GM21576 (cell line): ENCODE data around the gene IKZF4.
A peak's percentile ranks its signal among the peaks of the same experiment; 100 is the strongest.
"Not testable (repeated sequence)": the region's sequence is repeated elsewhere in the genome, so short reads cannot be mapped to it uniquely, and the experiment has no call there.

Experiments used
- ATAC-seq: cut with Tn5 transposase; IDR thresholded peaks from one replicate; pipeline ENCODE4 v1.9.1; 2021; ENCODE audit warnings: mild to moderate bottlenecking, moderate library complexity; ENCODE audit not compliant: unreplicated experiment

IKZF4 gene

DNA sequence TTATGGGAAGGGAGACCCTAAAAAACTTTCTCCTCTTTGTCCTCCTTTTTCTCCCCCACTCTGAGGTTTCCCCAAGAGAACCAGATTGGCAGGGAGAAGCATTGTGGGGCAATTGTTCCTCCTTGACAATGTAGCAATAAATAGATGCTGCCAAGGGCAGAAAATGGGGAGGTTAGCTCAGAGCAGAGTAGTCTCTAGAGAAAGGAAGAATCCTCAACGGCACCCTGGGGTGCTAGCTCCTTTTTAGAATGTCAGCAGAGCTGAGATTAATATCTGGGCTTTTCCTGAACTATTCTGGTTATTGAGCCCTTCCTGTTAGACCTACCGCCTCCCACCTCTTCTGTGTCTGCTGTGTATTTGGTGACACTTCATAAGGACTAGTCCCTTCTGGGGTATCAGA lies 16.3 kb downstream of the IKZF4 start:
- ATAC-seq: no peak

DNA sequence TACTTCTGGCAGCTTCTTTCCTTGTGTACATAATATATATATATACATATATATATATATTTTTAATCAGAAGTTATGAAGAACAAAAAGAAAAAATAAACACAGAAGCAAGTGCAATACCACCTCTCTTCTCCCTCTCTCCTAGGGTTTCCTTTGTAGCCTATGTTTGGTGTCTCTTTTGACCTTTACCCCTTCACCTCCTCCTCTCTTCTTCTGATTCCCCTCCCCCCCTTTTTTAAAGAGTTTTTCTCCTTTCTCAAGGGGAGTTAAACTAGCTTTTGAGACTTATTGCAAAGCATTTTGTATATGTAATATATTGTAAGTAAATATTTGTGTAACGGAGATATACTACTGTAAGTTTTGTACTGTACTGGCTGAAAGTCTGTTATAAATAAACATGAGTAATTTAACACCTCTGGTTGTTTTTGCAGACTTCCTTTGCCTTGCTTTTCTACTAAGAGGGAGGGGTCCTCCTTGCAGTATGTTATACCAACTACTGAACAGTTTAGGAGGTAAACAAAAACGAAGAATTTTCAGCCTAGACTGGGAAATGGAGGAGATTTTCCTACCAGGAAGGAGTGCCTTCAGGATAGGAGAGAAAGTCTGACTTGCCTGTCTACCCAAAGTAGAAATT lies 17.3 kb downstream of the IKZF4 start:
- no peak for ATAC-seq

DNA sequence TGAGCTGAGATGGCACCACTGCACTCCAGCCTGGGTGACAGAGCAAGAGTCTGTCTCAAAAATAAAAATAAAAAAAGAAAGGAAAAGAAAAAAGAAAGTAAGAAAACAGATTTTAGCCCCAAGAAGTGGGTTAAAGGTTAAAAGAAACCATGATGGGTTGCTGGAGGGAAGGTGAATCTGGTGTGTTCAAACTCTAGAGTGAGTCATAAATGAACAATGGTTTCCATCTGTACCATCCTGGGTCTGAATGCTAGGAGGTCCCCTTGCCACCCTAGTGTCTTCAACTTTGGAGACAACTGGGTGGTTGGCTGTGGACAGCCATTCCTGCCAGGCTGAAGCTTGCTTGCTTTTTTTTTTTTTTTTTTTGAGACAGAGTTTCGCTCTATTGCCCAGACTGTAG lies 19.3 kb downstream of the IKZF4 start:
- no peak for ATAC-seq

DNA sequence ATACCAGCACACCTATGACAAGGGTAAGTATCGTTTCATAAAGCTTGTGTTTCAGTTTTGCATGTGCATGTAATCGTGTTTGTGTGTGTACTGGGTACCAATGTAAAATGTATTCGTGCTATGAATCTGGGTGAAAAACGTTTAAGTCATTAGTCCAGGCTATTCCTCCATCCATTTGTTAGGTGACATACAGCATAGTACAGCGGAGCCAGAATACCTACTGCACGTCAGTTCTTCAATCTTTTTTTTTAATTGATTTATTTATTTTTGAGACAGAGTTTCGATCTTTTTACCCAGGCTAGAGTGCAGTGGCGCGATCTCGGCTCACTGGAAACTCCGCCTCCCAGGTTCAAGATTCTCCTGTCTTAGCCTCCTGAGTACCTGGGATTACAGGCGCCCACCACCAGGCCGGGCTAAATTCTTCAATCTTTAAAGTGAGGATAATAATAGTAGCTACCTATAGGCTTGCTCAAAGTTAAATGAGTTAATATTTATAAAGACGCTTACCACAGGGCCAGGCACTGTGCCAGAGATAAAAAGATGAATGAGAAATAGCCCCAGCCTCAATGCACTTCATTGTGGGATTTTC lies 20.2 kb downstream of the IKZF4 start:
- ATAC-seq: no peak

DNA sequence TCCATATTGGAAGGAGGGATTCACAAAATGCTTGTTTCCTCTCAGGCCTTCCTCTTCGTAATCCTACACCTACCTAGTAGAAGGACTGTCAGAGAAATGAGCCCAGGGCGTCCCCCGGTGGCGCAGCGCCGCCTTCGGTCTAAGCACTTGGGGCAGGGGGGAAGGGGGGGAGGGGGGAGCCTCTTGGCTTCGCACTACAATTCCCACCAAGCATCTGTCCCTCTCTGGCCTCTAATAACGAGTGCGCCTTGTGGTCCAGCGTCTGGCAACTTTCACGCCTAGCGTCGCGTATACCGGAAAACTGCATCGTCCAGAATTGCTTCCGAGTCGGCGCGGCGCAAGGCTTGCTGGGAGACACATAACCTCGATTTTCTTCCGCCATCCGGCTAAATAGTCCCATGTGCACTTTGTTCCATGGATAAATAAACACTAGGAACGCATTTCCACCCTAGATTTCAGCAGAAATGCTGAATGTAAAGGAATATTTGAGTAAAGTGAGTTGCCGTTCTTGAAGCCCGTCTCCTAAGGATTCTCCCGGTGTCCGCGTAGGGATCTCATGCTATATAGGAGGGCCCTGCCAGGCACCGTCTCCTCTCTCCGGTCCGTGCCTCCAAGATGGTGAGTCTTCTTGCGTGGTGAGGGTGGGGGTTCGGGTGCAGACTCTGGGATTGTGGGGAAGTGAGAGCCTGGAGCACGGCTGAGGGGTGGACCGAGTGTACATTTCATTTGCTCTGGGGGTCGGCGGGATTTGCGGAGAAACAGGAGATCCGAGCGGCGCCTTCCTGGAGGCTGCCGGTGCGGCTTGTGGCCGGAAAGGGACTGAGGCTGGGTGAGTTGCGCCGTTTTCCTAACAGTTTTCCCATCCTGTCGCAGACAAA lies 20.9 kb downstream of the IKZF4 start, which contains the start of gene RPS26:
TSS of gene RPS26 (plus strand) at position 367 of the 878 bp plus-strand sequence. CDS start at position 616, 249 bp downstream.
- ATAC-seq: peak; percentile 92

DNA sequence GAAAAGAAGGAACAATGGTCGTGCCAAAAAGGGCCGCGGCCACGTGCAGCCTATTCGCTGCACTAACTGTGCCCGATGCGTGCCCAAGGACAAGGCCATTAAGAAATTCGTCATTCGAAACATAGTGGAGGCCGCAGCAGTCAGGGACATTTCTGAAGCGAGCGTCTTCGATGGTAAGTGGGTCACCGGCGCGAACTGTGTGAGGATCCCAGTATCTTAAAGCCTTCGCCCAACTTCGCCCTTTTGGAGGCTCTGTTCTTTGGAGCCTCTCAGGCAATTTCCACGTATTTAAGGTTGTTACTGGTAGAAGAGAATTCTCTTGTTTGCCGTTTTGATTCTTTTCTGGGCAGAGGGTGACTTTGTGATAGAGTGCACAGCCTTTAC lies 21.6 kb downstream of the IKZF4 start:
- ATAC-seq: not testable (repeated sequence)

DNA sequence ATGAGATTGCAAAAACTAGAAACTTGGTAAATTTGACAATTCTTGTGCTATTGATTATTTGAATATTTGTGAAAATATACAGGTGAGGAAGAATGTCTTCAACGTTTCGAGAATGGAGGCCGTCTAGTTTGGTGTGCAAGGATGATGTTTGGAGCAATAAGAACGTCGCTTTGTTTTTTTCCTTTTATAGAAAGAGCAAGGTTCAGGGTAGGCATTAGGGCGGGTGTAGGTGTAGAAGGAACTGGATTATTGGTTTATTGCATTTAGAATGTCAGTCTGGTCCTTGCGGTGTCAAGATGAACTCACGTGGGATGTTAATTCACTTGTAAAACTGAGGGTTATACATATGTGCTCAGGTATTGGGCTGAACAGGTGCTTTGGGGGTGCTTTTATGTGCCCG lies 22.0 kb downstream of the IKZF4 start:
- ATAC-seq: no peak

DNA sequence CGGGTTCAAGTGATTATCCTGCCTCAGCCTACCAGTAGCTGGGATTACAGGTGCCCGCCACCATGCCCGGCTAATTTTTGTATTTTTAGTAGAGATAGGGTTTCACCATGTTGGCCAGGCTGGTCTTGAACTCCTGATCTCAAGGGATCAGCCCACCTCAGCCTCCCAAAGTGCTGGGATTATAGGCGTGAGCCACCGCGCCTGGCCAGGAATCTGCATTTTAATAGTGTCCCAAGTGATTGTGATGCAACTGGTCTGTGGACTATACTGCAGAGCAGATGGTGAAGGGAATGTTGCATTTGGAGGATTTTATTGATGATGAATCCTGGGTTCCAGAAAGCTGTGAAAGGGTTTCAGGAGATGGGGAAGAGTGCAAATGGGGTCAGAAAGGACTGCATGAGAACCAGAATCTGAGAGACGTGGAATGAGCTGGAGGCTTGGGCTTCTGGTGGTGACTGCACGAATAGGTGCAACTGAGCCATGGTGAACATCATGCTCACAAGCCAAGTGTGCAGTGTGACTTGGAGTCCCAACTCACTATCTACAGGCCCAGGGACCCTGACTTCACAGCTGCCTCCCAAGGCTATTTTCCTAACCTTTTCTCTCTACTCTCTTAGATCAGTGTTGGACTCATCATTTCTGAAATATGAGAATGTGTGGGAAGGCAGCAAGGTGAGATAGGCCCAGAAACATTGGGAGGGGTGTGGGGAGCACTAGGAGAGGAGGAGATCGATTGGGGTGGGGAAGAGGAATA lies 25.4 kb downstream of the IKZF4 start:
- no peak for ATAC-seq

DNA sequence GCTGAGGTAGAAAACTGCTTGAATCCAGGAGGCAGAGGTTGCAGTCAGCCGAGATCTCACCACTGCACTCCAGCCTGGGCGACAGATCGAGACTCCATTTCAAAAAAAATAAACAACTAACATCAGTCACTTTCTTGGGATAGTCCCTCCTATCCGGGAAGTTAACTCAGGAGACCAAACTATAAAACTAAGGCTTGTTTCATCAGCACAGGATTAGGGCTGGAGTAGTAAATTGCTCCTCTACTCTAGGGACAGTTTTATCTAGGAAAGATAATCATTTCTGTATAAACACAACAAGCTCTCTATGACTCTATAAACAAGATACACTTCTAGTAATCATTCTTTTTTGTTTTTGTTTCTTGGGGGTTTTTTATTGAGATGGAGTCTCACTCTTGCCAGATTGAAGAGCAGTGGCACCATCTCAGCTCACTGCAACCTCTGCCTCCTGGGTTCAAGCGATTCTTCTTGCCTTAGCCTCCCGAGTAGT lies 32.6 kb downstream of the IKZF4 start:
- ATAC-seq: no peak

DNA sequence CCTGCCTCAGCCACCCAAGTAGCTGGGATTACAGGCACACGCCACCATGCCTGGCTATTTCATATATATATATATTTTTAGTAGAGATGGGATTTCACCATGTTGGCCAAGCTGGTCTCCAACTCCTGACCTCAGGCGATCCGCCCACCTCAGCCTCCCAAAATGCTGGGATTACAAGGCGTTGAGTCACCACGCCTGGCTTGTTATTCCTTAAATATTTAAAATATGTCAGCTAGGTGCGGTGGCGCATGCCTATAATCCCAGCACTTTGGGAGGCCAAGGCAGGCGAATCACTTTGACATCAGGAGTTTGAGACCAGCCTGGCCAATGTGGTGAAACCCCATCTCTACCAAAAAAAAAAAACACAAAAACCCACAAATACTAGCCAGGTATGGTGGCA lies 39.1 kb downstream of the IKZF4 start:
- ATAC-seq: not testable (repeated sequence)

DNA sequence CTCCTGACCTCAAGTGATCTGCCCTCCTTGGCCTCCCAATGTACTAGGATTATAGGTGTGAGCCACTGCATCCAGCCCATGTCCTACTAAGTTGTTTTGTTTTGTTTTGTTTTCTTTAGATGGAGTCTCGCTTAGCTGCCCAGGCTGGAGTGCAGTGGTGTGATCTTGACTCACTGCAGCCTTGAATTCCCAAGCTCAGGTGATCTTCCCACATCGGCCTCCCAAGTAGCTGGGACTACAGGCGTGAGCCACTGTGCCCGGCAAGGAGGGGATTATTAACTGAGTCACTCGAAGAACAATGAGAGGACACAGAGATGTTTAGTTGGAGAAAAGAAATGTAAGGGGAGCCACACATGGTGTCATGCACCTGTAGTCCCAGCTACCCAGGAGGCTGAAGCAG lies 41.1 kb downstream of the IKZF4 start:
- ATAC-seq: no peak

DNA sequence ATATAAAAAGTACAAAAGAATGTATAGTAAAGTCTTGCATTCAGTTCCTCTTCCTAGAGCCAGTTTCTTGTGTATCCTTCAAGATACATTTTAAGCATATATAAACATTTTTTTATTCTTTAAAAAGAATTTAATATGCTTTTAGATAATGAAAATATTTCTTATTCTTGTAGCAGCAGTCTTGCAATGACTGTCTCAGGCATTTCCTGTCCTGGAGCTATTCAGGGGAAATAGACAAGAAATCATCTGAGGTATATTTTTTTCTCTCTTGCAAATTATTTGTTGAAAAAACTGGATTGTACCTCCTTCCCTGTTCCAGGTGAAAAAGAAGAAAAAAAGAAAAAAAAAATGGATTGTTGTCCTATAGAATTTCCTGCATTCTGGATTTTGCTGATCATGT lies 42.2 kb downstream of the IKZF4 start:
- ATAC-seq: no peak

DNA sequence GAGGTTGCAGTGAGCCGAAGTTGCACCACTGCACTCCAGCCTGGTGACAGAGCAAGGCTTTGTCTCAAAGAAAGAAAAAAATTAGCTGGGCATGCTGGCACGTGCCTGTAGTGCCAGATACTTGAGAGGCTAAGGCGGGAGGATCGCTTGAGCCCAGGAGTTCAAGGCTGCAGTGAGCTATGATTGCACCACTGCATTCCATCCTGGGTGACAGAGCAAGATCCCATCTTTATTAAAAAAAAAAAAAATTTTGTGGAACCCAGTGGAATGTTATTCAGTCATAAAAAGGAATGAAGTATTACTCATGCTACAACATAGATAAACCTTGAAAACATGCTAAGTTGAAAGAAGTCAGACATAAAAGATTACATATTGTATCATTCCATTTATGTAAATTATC lies 50.8 kb downstream of the IKZF4 start:
- no peak for ATAC-seq

DNA sequence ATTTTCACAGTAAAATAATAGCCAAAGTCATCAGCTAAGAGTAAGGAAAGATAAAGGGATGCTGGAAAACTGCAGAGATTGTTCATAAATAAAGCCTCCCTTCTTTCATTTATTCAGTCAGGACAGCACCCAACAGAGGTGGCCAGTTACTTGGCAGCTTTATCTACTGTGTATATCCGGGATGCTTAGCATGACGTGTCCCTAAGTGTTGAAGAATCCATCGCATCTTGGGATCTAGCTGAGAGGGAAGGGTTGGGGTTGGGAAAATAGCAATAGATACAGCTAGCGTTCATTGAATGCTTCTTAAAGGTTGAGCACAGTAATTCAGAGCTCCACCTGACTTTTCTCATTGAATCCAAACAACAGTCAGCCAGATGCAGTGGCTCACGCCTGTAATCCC lies 53.6 kb downstream of the IKZF4 start:
- no peak for ATAC-seq

DNA sequence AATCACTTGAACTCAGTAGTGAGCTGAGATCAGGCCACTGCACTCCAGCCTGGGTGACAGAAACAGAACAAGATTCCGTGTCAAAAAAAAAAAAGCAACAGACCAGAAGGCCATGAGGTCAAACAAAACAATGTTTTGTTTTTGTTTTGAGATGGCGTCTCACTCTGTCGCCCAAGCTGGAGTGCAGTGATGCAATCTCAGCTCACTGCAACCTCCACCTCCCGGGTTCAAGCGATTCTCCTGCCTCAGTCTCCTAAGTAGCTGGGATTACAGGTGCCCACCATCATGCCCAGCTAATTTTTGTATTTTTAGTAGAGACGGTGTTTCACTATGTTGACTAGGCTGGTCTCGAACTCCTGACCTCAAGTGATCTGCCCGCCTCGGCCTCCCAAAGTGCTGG lies 57.1 kb downstream of the IKZF4 start:
- not testable (repeated sequence) for ATAC-seq

DNA sequence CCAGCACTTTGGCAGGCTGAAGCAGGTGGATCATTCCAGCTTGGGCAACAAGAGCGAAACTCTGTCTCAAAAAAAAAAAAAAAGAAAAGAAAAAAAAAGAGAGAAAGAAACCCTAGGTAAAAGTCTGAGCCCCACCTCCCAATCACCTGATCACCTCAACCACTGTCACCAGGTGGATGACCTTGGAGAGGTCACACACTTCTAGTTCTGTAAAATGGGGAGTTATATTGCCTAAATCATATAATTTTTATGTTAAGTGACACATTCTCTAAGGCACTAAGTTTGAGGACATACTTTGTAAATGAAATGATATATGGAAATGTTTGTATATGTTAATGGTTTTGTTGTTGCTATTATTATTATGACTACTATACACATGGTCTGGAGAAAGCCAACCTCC lies 57.6 kb downstream of the IKZF4 start:
- no peak for ATAC-seq

DNA sequence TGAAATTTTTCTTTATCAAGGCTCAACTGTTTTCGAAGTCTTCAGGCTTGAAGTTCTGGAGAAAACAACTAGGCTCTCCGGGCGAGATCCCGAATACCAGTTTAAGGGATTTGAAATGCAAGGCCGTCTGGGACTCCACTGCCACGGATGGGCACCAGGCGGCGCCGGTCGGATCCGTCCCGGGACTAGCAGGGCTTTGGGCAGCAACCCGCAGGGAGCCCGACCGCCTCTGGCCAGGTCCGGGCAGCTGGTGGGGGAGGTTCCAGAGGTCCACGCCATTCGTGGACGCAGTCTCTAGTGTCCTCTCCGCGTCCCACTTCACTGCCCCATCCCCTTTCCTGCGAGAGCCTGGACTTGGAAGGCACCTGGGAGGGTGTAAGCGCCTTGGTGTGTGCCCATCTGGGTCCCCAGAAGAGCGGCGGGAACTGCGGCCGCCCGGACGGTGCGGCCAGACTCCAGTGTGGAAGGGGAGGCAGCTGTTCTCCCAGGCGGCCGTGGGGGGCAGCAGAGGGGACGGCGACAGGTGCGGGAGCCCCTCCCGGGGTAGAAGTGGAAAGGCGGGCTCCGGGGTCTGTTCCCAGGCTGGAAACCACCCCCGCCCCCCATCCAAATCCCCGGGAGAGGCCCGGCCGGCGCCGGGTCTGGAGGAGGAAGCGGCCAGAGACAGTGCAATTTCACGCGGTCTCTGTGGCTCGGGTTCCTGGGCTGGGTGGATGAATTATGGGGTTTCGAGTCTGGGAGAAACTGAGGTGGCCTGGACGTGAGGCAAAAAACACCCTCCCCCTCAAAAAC lies 58.3 kb downstream of the IKZF4 start:
- peak; percentile 58 for ATAC-seq

DNA sequence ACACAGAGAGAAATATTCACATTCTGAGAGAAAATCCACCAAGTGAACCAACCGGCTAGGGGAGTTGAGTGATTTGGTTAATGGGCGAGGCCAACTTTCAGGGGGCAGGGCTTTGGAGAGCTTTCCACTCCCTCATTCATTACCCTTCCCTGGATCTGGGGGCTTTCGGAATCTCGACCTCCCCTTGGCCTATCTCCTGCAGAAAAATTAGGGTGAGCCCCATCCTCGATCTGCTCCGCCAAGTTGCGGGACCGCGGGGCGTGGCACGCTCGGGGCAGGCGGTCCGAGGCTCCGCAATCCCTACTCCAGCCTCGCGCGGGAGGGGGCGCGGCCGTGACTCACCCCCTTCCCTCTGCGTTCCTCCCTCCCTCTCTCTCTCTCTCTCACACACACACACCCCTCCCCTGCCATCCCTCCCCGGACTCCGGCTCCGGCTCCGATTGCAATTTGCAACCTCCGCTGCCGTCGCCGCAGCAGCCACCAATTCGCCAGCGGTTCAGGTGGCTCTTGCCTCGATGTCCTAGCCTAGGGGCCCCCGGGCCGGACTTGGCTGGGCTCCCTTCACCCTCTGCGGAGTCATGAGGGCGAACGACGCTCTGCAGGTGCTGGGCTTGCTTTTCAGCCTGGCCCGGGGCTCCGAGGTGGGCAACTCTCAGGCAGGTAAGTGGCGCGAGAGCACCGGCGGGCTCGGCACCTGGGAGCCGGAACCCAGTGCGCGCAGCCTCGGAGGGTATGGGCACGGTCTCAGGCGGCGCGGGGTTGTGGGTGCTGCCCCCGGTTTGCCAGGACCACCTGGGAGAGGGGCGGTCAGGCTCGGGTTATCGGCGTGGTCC lies 59.1 kb downstream of the IKZF4 start, which contains the start of gene ERBB3:
TSS of gene ERBB3 (plus strand) at position 443 of the 833 bp plus-strand sequence. CDS start at position 579, 136 bp downstream.
- ATAC-seq: peak; percentile 32

DNA sequence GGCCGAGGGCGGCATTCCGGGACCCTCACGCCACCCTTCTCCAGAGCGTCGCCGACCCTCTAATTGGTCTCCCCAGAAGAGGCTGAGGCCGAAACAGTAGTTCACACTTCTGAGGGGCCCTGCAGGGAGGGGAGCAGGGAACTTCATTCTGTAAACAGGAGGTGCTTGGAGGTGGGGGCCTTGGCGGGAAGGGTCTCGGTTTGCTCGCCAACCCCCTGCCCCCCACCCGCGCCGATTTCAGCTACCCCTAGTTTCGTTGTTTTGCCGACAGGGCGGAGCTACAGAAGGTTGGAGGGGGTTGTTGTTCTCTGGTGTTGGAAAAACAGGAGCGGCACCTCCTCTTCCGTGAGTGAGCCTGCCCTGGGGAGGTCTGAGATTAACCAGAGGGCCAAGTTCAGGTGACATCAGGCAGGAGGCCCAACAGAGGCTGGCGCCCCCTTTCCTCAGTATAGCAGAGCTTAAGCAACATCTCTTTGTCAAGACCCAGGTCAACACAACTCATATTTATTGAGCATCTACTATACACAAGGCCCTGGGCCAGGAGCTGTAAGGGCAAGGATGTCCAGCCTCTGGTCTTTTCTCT lies 59.8 kb downstream of the IKZF4 start:
- ATAC-seq: no peak
